Measurements from ENCODE around the gene ADARB2.

Gene ADARB2

DNA sequence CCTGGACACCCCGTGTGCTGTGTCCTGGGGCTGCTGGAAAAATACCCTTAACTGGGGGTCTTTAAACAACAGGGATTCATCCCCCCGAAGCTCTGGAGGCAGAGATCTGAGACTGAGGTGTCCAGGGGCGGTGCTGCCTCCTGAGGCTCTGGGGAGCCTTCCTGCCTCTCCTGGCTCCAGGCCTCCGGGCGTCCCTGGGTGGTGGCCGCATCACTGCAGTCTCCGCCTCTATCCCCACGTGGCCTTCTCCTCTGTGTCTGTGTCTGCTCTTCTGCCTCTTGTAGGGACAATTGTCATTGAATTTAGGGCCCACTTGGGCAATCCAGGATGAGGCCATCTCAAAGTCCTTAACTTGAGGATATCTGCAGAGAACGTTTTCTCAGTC, 464.6 kb downstream of the ADARB2 start:
- H3K4me3 Mint-ChIP-seq = no peak overlapping the region
- H3K36me3 Mint-ChIP-seq = no peaks in the 10 kb centered on the region
- no peak overlapping the region for H3K27ac Mint-ChIP-seq
- ATAC-seq (ENCODE audit: low read depth) = no peak
- H3K4me1 Mint-ChIP-seq = no peaks in the 10 kb centered on the region
- H3K27me3 Mint-ChIP-seq = peaks cover 5% of the 10 kb centered on the region
- DNase-seq (ENCODE audit: low spot score in 2 of 2) = no peak
- H3K9me3 Mint-ChIP-seq = no peaks in the 10 kb centered on the region

DNA sequence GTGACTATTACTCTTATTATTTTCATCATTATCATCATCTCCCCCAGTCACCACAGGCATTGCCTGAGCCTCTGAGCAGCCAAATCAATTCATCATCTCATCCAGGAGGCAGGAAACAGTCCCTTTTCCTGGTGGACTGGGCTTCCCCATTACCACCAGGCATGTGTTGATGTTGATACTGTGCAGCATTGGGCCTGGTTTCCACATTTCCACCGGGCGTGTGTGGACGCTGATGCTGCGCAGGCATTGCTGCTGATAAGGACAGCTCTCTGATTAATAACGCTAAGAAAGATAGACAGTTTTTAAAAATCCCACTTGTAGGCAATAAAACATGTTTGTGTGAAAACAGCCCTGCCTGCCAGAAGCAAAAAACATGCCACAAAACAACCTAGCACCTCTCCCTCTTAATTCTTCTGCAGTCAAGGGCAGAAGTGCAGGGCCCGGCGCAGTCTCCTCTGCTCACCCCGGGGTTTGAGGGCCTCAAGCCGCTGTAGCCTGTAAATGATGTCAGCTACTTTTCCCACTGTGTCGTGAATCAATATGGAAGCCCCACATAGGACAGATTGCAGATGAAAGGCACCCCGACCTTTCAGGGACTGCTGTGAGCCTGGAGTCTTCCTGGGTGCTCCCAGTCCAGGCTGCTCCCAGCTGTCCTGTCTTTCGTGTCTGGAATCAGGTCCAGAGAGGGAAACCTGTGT, 465.1 kb downstream of the ADARB2 start:
- ATAC-seq (ENCODE audit: low read depth) (no peak), DNase-seq (ENCODE audit: low spot score in 2 of 2) (no peak)
- H3K36me3 Mint-ChIP-seq = no peaks in the 10 kb centered on the region
- H3K4me3 Mint-ChIP-seq = no peak overlapping the region
- H3K9me3 Mint-ChIP-seq = no peaks in the 10 kb centered on the region
- H3K27me3 Mint-ChIP-seq = peaks cover 5% of the 10 kb centered on the region
- no peaks in the 10 kb centered on the region for H3K4me1 Mint-ChIP-seq
- H3K27ac Mint-ChIP-seq = no peak overlapping the region

DNA sequence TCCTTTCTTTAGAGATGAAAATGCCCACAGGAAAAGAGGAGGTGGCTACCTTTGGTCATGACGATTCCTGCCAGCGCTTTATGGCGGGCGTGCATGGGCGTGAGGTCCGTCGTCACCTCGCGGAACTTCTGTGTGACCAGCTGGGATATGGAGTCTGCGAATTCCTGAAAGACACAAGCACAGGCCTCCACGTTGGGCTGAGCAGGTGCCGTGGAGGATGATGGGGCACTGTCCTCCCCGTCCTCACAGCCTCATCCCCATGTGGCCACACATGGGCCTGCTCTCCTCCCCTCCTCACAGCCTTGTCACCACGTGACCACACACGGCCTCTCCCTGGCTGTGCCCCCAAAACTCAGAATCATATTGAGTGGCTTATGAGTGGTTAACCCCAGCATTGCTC, 466.4 kb downstream of the ADARB2 start:
- H3K9me3 Mint-ChIP-seq = no peaks in the 10 kb centered on the region
- H3K36me3 Mint-ChIP-seq = no peaks in the 10 kb centered on the region
- ATAC-seq (ENCODE audit: low read depth) = no peak
- peaks cover 5% of the 10 kb centered on the region for H3K27me3 Mint-ChIP-seq
- H3K4me1 Mint-ChIP-seq = no peaks in the 10 kb centered on the region
- no peak overlapping the region for H3K4me3 Mint-ChIP-seq
- no peak overlapping the region for H3K27ac Mint-ChIP-seq
- no peak for DNase-seq (ENCODE audit: low spot score in 2 of 2)

- H3K27me3 Mint-ChIP-seq = peaks cover 5% of the 10 kb centered on the region
- H3K27ac Mint-ChIP-seq = no peak overlapping the region
- H3K36me3 Mint-ChIP-seq = no peaks in the 10 kb centered on the region
- DNase-seq (ENCODE audit: low spot score in 2 of 2) = no peak
- no peaks in the 10 kb centered on the region for H3K4me1 Mint-ChIP-seq
- no peak overlapping the region for H3K4me3 Mint-ChIP-seq
- no peak for ATAC-seq (ENCODE audit: low read depth)
- no peaks in the 10 kb centered on the region for H3K9me3 Mint-ChIP-seq
These were observed 466.8 kb downstream of the ADARB2 start for GRCh38 chr10:1270490-1270889.

- Mint-ChIP-seq H3K4me3 (no peak overlapping the region), H3K9me3 (no peaks in the 10 kb centered on the region), H3K27me3 (peaks cover 4% of the 10 kb centered on the region), H3K27ac (no peak overlapping the region), H3K36me3 (no peaks in the 10 kb centered on the region), H3K4me1 (no peaks in the 10 kb centered on the region)
- DNase-seq (ENCODE audit: low spot score in 2 of 2) = no peak
- no peak for ATAC-seq (ENCODE audit: low read depth)
These were observed 468.5 kb downstream of the ADARB2 start for GRCh38 chr10:1268831-1269230.

GRCh38 chr10:1267568-1267967, 469.8 kb downstream of the ADARB2 start:
- Mint-ChIP-seq H3K9me3 (no peaks in the 10 kb centered on the region), H3K27me3 (peaks cover 4% of the 10 kb centered on the region)

DNA sequence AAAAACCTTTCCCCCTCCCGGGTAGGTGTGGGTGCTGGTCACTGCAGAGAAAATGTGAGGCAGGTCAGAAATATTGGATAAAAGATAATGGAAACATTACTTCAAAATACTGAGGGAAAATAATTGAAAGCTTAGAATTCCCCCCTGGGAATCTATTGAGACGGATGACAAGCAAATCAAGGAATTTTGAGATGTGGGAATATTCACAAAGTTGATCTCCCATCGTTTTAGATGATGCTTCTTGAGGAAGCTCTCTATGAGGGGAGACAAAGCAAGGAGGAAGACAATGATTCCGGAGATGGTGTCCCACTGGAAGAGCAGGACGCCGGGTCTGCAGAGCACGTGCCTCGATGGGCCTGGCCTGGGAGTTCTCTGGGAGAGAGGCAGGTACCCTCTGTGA, 470.2 kb downstream of the ADARB2 start:
- DNase-seq (ENCODE audit: low spot score in 2 of 2) (no peak), ATAC-seq (ENCODE audit: low read depth) (no peak)
- Mint-ChIP-seq H3K4me1 (no peaks in the 10 kb centered on the region), H3K9me3 (peaks cover 2% of the 10 kb centered on the region), H3K27ac (no peak overlapping the region), H3K4me3 (no peak overlapping the region), H3K27me3 (peaks cover 4% of the 10 kb centered on the region), H3K36me3 (no peaks in the 10 kb centered on the region)

More at GRCh38 chr10:1267568-1267967, 469.8 kb downstream of the ADARB2 start:
- no peak overlapping the region for H3K4me3 Mint-ChIP-seq
- no peaks in the 10 kb centered on the region for H3K36me3 Mint-ChIP-seq
- no peak for DNase-seq (ENCODE audit: low spot score in 2 of 2)
- H3K27ac Mint-ChIP-seq = no peak overlapping the region
- no peak for ATAC-seq (ENCODE audit: low read depth)
- no peaks in the 10 kb centered on the region for H3K4me1 Mint-ChIP-seq

DNA sequence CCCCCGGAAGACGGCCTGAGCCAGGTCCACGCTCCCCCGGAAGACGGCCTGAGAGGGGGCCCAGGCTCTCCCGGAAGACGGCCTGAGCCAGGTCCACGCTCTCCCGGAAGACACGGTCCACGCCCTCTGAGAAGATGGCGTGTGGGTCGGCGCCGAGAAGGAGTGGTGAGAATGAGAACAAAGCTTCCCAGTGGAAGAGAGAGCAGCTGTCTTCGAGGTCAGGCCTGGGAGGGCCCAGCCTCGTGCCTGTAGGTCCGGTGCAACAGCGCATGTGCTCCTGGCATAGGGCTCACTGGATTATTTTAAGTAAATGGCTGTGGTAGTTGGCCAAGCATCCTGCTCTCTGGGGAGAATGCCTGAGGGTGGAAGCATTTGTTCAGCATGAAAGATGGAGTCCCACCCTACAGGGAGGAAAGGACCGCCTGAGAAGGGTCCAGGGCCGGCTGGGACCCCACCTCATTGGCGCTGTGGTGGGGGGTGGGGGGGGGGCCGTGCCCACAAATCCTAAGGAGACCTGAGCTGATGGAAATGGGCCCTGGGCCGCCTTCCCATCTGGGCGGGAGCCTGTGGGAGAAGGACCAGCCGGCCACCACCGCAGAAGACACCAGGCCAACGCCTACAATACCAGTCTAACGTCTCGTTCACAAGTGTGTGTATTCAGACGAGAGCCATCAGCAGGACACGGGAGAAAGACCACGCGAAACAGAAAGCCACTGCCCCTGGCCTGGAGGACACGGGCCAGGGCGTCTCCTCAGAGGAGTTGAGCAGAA, 471.1 kb downstream of the ADARB2 start:
- Mint-ChIP-seq H3K9me3 (peaks cover 2% of the 10 kb centered on the region), H3K27me3 (peaks cover 2% of the 10 kb centered on the region), H3K36me3 (no peaks in the 10 kb centered on the region), H3K4me1 (no peaks in the 10 kb centered on the region), H3K27ac (no peak overlapping the region), H3K4me3 (no peak overlapping the region)
- DNase-seq (ENCODE audit: low spot score in 2 of 2) (no peak), ATAC-seq (ENCODE audit: low read depth) (no peak)

DNA sequence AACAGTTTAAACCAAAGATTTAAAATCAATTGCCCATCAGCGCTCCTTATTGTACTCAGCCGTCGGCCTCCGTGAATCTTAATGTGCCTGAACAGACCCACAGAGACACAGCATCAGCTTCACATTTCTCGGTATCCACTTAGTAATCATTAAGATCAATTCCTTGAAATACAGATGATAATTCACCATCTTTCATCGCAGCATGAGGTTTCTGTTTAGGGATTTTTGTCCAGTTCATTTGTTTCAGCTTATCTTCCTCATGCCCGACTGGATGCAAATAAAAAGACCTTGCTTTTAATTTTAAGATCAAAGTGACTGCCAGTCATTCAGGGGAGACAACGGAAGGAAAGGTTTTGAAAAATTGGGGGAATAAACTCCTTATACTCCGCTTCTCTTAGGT, 473.3 kb downstream of the ADARB2 start:
- DNase-seq (ENCODE audit: low spot score in 2 of 2) (no peak), ATAC-seq (ENCODE audit: low read depth) (no peak)
- H3K27ac Mint-ChIP-seq = no peak overlapping the region
- no peak overlapping the region for H3K4me3 Mint-ChIP-seq
- H3K36me3 Mint-ChIP-seq = peaks cover under 1% of the 10 kb centered on the region
- no peaks in the 10 kb centered on the region for H3K4me1 Mint-ChIP-seq
- H3K27me3 Mint-ChIP-seq = peaks cover 2% of the 10 kb centered on the region
- H3K9me3 Mint-ChIP-seq = peaks cover 3% of the 10 kb centered on the region

GRCh38 chr10:1257274-1257673, 480.1 kb downstream of the ADARB2 start:
- DNase-seq (ENCODE audit: low spot score in 2 of 2) = no peak
- Mint-ChIP-seq H3K9me3 (peaks cover 10% of the 10 kb centered on the region), H3K27me3 (peaks cover 24% of the 10 kb centered on the region), H3K27ac (no peak overlapping the region), H3K4me3 (no peak overlapping the region), H3K4me1 (peaks cover 7% of the 10 kb centered on the region), H3K36me3 (peaks cover 4% of the 10 kb centered on the region)
- ATAC-seq (ENCODE audit: low read depth) = no peak

GRCh38 chr10:1256432-1256725, 480.9 kb downstream of the ADARB2 start:
- Mint-ChIP-seq H3K9me3 (peaks cover 9% of the 10 kb centered on the region), H3K27me3 (peaks cover 25% of the 10 kb centered on the region)
- no peak for ATAC-seq (ENCODE audit: low read depth)

GRCh38 chr10:1255600-1256431, 481.5 kb downstream of the ADARB2 start:
- Mint-ChIP-seq H3K4me3 (no peak overlapping the region), H3K27me3 (peaks cover 25% of the 10 kb centered on the region), H3K36me3 (peaks cover 4% of the 10 kb centered on the region), H3K9me3 (peaks cover 9% of the 10 kb centered on the region), H3K4me1 (peaks cover 7% of the 10 kb centered on the region), H3K27ac (no peak overlapping the region)
- ATAC-seq (ENCODE audit: low read depth) = no peak
- no peak for DNase-seq (ENCODE audit: low spot score in 2 of 2)

More at GRCh38 chr10:1256432-1256725, 480.9 kb downstream of the ADARB2 start:
- no peak for DNase-seq (ENCODE audit: low spot score in 2 of 2)
- Mint-ChIP-seq H3K4me3 (no peak overlapping the region), H3K36me3 (peaks cover 4% of the 10 kb centered on the region), H3K4me1 (peaks cover 7% of the 10 kb centered on the region), H3K27ac (no peak overlapping the region)

GRCh38 chr10:1255118-1255517, 482.2 kb downstream of the ADARB2 start:
- ATAC-seq (ENCODE audit: low read depth) = no peak
- no peak overlapping the region for H3K4me3 Mint-ChIP-seq
- peaks cover 9% of the 10 kb centered on the region for H3K9me3 Mint-ChIP-seq
- no peak for DNase-seq (ENCODE audit: low spot score in 2 of 2)
- H3K27ac Mint-ChIP-seq = no peak overlapping the region
- H3K4me1 Mint-ChIP-seq = peaks cover 7% of the 10 kb centered on the region
- peaks cover 4% of the 10 kb centered on the region for H3K36me3 Mint-ChIP-seq
- H3K27me3 Mint-ChIP-seq = peaks cover 30% of the 10 kb centered on the region
